ENCODE data around the gene FGD4. TPM values are rescaled to one million over a fixed set of nuclear protein-coding genes. Genes with fewer than 3 reads are reported as not detected.
"Not testable (repeated sequence)": the region's sequence is repeated elsewhere in the genome, so short reads cannot be mapped to it uniquely, and the experiment has no call there.

The FGD4 gene
- total RNA-seq, 1 donor from 2014 or later = 1.8 TPM

- DNase-seq = no peak
- Mint-ChIP-seq H3K9me3 (no peaks in the 10 kb centered on the region), H3K4me1 (peaks cover 23% of the 10 kb centered on the region), H3K36me3 (ENCODE audit: low read depth) (no peaks in the 10 kb centered on the region), H3K4me3 (no peak overlapping the region), H3K27ac (no peak overlapping the region), H3K27me3 (no peaks in the 10 kb centered on the region)
- TF ChIP-seq CTCF (IDR thresholded peaks at IDR 0.05) = no peak
- POLR2A ChIA-PET = no interaction called here
- intact Hi-C loops (cut with micrococcal nuclease) = no loop called here
- ATAC-seq (ENCODE audit: low read depth) = no peak
- CTCF ChIA-PET = no interaction called here
Measured at GRCh38 chr12:32561931-32562341, 162.6 kb downstream of the FGD4 start.

- intact Hi-C loops (cut with micrococcal nuclease); H3K27ac Mint-ChIP-seq; H3K4me3 Mint-ChIP-seq; ATAC-seq (ENCODE audit: low read depth); DNase-seq; H3K9me3 Mint-ChIP-seq; H3K36me3 Mint-ChIP-seq (ENCODE audit: low read depth); POLR2A ChIA-PET; CTCF ChIA-PET; H3K27me3 Mint-ChIP-seq: not testable (repeated sequence)
- peaks cover 23% of the 10 kb centered on the region for H3K4me1 Mint-ChIP-seq
Measured at GRCh38 chr12:32562413-32562812, 163.1 kb downstream of the FGD4 start.

GRCh38 chr12:32566663-32567295 is 167.4 kb downstream of the FGD4 start:
- DNase-seq = no peak
- ChIA-PET CTCF (no interaction called here), POLR2A (interaction anchor here (0.6 kb wide), 1 partner anchor 20 kb away, joined by 9 read pairs; no protein-coding TSS in a partner anchor)
- no peak for ATAC-seq (ENCODE audit: low read depth)
- Mint-ChIP-seq H3K4me3 (no peak overlapping the region), H3K27ac (no peak overlapping the region), H3K9me3 (no peaks in the 10 kb centered on the region), H3K27me3 (no peaks in the 10 kb centered on the region), H3K36me3 (ENCODE audit: low read depth) (no peaks in the 10 kb centered on the region), H3K4me1 (peaks cover 11% of the 10 kb centered on the region)
- TF ChIP-seq CTCF (IDR thresholded peaks at IDR 0.05) = no peak
- intact Hi-C loops (cut with micrococcal nuclease) = no loop called here

- Mint-ChIP-seq H3K9me3 (no peaks in the 10 kb centered on the region), H3K4me1 (peaks cover 11% of the 10 kb centered on the region), H3K36me3 (ENCODE audit: low read depth) (no peaks in the 10 kb centered on the region), H3K27me3 (no peaks in the 10 kb centered on the region), H3K4me3 (no peak overlapping the region), H3K27ac (no peak overlapping the region)
- CTCF ChIA-PET = no interaction called here
- TF ChIP-seq CTCF (IDR thresholded peaks at IDR 0.05) = no peak
- POLR2A ChIA-PET = no interaction called here
- DNase-seq (no peak), ATAC-seq (ENCODE audit: low read depth) (no peak)
- intact Hi-C loops (cut with micrococcal nuclease) = no loop called here
Measured at GRCh38 chr12:32567296-32567674, 167.9 kb downstream of the FGD4 start.

- intact Hi-C loops (cut with micrococcal nuclease) = no loop called here
- H3K27ac Mint-ChIP-seq = no peak overlapping the region
Measured at GRCh38 chr12:32568228-32568627, 168.9 kb downstream of the FGD4 start.

More at GRCh38 chr12:32568228-32568627, 168.9 kb downstream of the FGD4 start:
- H3K27me3 Mint-ChIP-seq = no peaks in the 10 kb centered on the region
- no peak overlapping the region for H3K4me3 Mint-ChIP-seq
- H3K36me3 Mint-ChIP-seq (ENCODE audit: low read depth) = no peaks in the 10 kb centered on the region
- DNase-seq = no peak
- ATAC-seq (ENCODE audit: low read depth) = no peak
- peaks cover 11% of the 10 kb centered on the region for H3K4me1 Mint-ChIP-seq
- CTCF ChIA-PET = no interaction called here
- POLR2A ChIA-PET = no interaction called here
- no peaks in the 10 kb centered on the region for H3K9me3 Mint-ChIP-seq
- no peak for TF ChIP-seq CTCF (IDR thresholded peaks at IDR 0.05)

Data from activated B cell treated with CpG ODN at 0.5 μM for 24 hours (primary cell).